Activated CD4-positive, alpha-beta T cell treated with anti-CD3 and anti-CD28 coated beads for 4 hours (primary cell): ENCODE results near the gene RPRD1B.

Experiments
- DNase-seq, 2 donors: peaks; one replicate each; pipeline ENCODE4 v3.0.0-alpha.2; 2020

RPRD1B gene

GRCh38 chr20:38137441-38138037, 104.0 kb downstream of the RPRD1B start:
- no peak for DNase-seq

GRCh38 chr20:38138086-38138778, 104.7 kb downstream of the RPRD1B start:
- DNase-seq = no peak

- no peak for DNase-seq
Measured at GRCh38 chr20:38139156-38139912, 105.8 kb downstream of the RPRD1B start.

GRCh38 chr20:38139977-38140753, 106.6 kb downstream of the RPRD1B start:
- no peak for DNase-seq

GRCh38 chr20:38141204-38141888, 107.8 kb downstream of the RPRD1B start:
- no peak for DNase-seq
